Upper lobe of left lung (tissue), 6 donors: ENCODE results near the gene CNOT9. TPM values are rescaled to one million over a fixed set of nuclear protein-coding genes. Genes with fewer than 3 reads are reported as not detected.
"Not testable (repeated sequence)": the region's sequence is repeated elsewhere in the genome, so short reads cannot be mapped to it uniquely, and the experiment has no call there.

Experiments used
- ATAC-seq, 2 donors: fragments of 200-7000 bp; cut with Tn5 transposase; one replicate each; pipeline ENCODE4 v1.9.1; 2022; ENCODE audit warnings: mild to moderate bottlenecking in 2 of 2, moderate library complexity in 2 of 2; ENCODE audit not compliant: low FRiP score in 2 of 2
- DNase-seq, 2 donors: peaks; one replicate each; pipeline ENCODE4 v3.0.0-alpha.2; 2019 to 2020
- H3K27ac ChIP-seq, 4 donors: fragments of 200-600 bp; sonication (generic); one replicate each; pipeline ENCODE4 v1.5.1; 2016 to 2019
- H3K27me3 ChIP-seq, 4 donors: fragments of 200-600 bp; sonication (generic); one replicate each; pipeline ENCODE4 v1.5.1; 2017 to 2019
- H3K36me3 ChIP-seq, 4 donors: fragments of 200-600 bp; sonication (generic); one replicate each; pipeline ENCODE4 v1.5.1; 2016 to 2019
- H3K4me1 ChIP-seq, 4 donors: fragments of 200-600 bp; sonication (generic); one replicate each; pipeline ENCODE4 v1.5.1; 2018 to 2019
- H3K4me3 ChIP-seq, 4 donors: fragments of 200-600 bp; sonication (generic); one replicate each; pipeline ENCODE4 v1.5.1; 2017 to 2019; ENCODE audit warnings: mild to moderate bottlenecking in 2 of 4, moderate library complexity in 1 of 4
- H3K9me3 ChIP-seq, 4 donors: fragments of 200-600 bp; sonication (generic); one replicate each; pipeline ENCODE4 v1.5.1; 2018 to 2019
- CTCF ChIP-seq, 6 experiments: fragments of 450-650 bp in 4 of 6; fragments of 200-600 bp in 2 of 6; sonication (generic) in 2 of 6; IDR thresholded peaks; one replicate each; pipeline ENCODE4 v1.5.1; 2016 to 2019; ENCODE audit warnings: antibody characterized with exemption in 6 of 6
- EP300 ChIP-seq, 4 donors: sonication (generic); formaldehyde crosslinking; IDR thresholded peaks; one replicate each; pipeline ENCODE4 v1.5.1; 2017; ENCODE audit warnings: antibody characterized with exemption in 4 of 4, control low read depth in 2 of 4
- POLR2A ChIP-seq, 4 donors: fragments of 450-650 bp; IDR thresholded peaks; one replicate each; pipeline ENCODE4 v1.5.1; 2016 to 2017; ENCODE audit warnings: antibody characterized with exemption in 4 of 4, mild to moderate bottlenecking in 2 of 4
- POLR2AphosphoS5 ChIP-seq, 2 donors: sonication (generic); formaldehyde crosslinking; IDR thresholded peaks; one replicate each; pipeline ENCODE4 v1.5.1; 2017; ENCODE audit warnings: antibody characterized with exemption in 2 of 2
- WGBS, 2 donors: methylation state at CpG; one replicate each; pipeline ENCODE4 v1.1.5; 2017 to 2018; 5-methylcytosine and 5-hydroxymethylcytosine counted together
- total RNA-seq, 6 donors: library from RNA; depleted of rRNA in 4 of 6; stranded (reverse); fragments of >200 nt in 4 of 6; gene quantifications; one replicate each; pipeline versions ENCODE4 v1.1.0 to v1.2.1, GENCODE V29; 2016 to 2021
- donor health status: DM: no; HTN: no; CAD: no; lungs with moderate emphysema.
- donor health status: DM: no; HTN: yes; CAD: no; lungs with severe emphysema.

Gene CNOT9
- 10 to 100 TPM; 24.2 to 51.3 (median 35.9) TPM for total RNA-seq

DNA sequence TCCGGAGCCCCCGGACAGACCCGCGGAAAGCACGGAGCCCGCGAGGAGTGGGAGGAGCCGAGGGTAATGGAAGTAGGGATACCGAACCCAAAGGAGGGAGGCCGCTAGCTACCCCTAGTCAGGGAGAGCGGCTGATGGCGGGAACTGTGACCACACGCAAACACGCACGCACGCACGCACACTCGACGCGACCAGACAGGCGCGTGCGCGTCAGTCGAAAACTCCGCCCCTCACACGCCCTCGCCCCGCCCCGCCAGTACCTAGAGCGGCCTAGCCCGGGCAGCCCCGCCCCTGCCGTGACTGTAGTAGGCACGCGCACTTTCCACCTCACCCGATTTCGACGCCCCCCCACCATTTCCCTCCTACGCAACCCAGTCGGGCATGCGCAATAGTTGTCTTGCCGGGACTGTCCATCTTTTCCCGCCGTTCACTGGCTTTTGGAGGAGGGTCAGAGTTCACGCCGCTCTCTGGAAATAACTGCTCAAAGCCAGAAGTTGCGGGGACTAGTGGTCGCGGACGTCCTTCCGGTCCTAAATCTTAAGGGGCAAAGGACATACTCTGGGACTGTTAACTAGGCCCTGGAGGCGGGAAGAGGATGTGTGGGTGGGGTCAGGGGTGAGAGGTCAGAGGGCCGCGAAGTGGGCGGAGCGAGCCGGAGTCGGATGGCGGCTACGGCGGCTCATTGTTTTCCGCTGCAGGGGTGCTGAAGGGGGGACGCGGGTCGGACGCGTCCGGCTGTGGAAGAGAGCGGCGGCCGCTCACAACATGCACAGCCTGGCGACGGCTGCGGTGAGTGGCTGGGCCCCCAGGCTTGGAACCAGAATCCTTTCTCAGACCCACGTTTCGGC lies at the start of gene CNOT9, which contains the start of gene USP37:
Gene CNOT9 (plus strand): TSS at position 650 of the 848 bp plus-strand sequence. CDS start 116 bp downstream, at position 766.
Gene USP37 (minus strand): TSS at position 162 of the 848 bp plus-strand sequence. CDS start 9,698 bp downstream, outside the sequence.
- Histone ChIP-seq H3K27me3 (no peaks in the 10 kb centered on the region), H3K27ac (peak within 1 kb of the TSS; percentile 94 to 97 (median 95)), H3K36me3 (peaks cover 0 to 15% (median 8%) of the 10 kb centered on the region in 4 donors), H3K4me3 (peak within 1 kb of the TSS; percentile 67 to 93 (median 80)), H3K4me1 (peaks cover 31 to 41% (median 32%) of the 10 kb centered on the region in 4 donors), H3K9me3 (no peaks in the 10 kb centered on the region)
- TF ChIP-seq CTCF (IDR thresholded peaks at IDR 0.05) (peak in 4 of 6 experiments; percentile 16 to 42 (median 30)), POLR2A (IDR thresholded peaks at IDR 0.05) (peak in 3 of 4 donors; percentile 63 to 68 (median 68)), POLR2AphosphoS5 (IDR thresholded peaks at IDR 0.05) (peak; percentile 75 to 79), EP300 (IDR thresholded peaks at IDR 0.05) (peak in 2 of 4 donors; percentile 30 to 41)
- ATAC-seq (peak; percentile 99 to 100), DNase-seq (peak; percentile 100)
- WGBS, 2 donors, result 0 to 1% methylated on average over 52 to 75 of the region's 77 CpGs

DNA sequence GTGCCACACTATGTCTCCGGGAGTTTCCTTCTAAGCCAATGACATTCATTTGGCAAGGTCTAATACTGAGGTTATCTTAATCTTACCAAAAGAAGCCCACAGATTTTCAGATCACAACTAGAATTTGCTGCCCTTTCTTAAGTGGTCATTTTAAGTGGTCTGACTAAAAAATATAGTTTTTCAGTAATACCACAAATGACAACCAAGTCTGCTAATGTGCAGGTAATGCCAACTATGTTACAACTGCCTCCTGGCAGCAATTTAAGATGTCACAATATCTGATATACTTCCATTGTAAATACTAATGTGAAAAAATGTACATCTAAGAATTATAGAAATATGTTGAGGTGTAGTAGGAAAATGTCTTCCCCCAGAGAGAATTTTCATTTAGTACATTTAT lies 49.8 kb upstream of the CNOT9 start:
- no peak for ATAC-seq
- DNase-seq, result no peak
- no peaks in the 10 kb centered on the region for H3K4me1 ChIP-seq
- H3K4me3 ChIP-seq, result no peak overlapping the region
- TF ChIP-seq CTCF (IDR thresholded peaks at IDR 0.05) (no peak), POLR2A (IDR thresholded peaks at IDR 0.05) (no peak), POLR2AphosphoS5 (IDR thresholded peaks at IDR 0.05) (no peak), EP300 (IDR thresholded peaks at IDR 0.05) (no peak)
- H3K9me3 ChIP-seq, result no peaks in the 10 kb centered on the region
- peaks cover 0 to 14% (median 3%) of the 10 kb centered on the region in 4 donors for H3K36me3 ChIP-seq
- H3K27me3 ChIP-seq, result no peaks in the 10 kb centered on the region
- 97 to 100% methylated on average over 1 of the region's 1 CpG for WGBS, 2 donors
- no peak overlapping the region for H3K27ac ChIP-seq

DNA sequence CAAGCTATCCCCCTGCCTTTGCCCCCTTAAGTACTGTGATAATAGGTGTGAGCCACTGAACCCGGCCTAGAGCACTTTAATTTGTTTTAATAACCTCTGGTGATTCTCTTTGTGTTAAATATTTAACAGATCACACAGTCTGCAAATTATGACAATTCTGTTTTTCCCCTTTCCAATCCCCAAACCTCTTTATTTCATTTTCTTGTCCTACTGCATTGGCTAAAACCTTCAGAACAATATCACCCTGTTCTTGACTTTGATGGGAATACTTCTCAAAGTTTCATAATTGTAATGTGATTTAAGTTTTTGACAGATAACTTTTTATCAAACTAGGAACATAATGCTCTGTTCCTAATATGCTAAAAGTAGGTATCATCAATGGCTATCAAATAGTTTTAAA lies 45.0 kb upstream of the CNOT9 start:
- no peaks in the 10 kb centered on the region for H3K4me1 ChIP-seq
- no peak for DNase-seq
- no peak for TF ChIP-seq CTCF (IDR thresholded peaks at IDR 0.05)
- TF ChIP-seq EP300 (IDR thresholded peaks at IDR 0.05), result no peak
- no peak for TF ChIP-seq POLR2AphosphoS5 (IDR thresholded peaks at IDR 0.05)
- TF ChIP-seq POLR2A (IDR thresholded peaks at IDR 0.05), result no peak
- H3K27me3 ChIP-seq, result no peaks in the 10 kb centered on the region
- H3K36me3 ChIP-seq, result peaks cover 0 to 57% (median 11%) of the 10 kb centered on the region in 4 donors
- no peaks in the 10 kb centered on the region for H3K9me3 ChIP-seq
- WGBS, 2 donors, result 95 to 97% methylated on average over 1 of the region's 1 CpG
- H3K27ac ChIP-seq, result no peak overlapping the region
- no peak for ATAC-seq
- no peak overlapping the region for H3K4me3 ChIP-seq

GRCh38 chr2:218528409-218528808 lies 40.2 kb upstream of the CNOT9 start:
- not testable (repeated sequence) for H3K27me3 ChIP-seq, H3K27ac ChIP-seq, DNase-seq, H3K4me1 ChIP-seq, ATAC-seq, H3K4me3 ChIP-seq, H3K9me3 ChIP-seq
- 93 to 100% methylated on average over 2 of the region's 2 CpGs for WGBS, 2 donors
- H3K36me3 ChIP-seq, result peaks cover 4 to 90% (median 38%) of the 10 kb centered on the region in 4 donors

GRCh38 chr2:218529990-218530389 lies 38.6 kb upstream of the CNOT9 start:
- H3K36me3 ChIP-seq, result peaks cover 4 to 96% (median 51%) of the 10 kb centered on the region in 4 donors
- WGBS, 2 donors, result 91 to 100% methylated on average over 2 of the region's 2 CpGs
- ATAC-seq, result no peak

More at GRCh38 chr2:218529990-218530389, 38.6 kb upstream of the CNOT9 start:
- Histone ChIP-seq H3K4me1 (no peaks in the 10 kb centered on the region), H3K27ac (no peak overlapping the region), H3K9me3 (no peaks in the 10 kb centered on the region), H3K4me3 (no peak overlapping the region), H3K27me3 (no peaks in the 10 kb centered on the region)
- no peak for TF ChIP-seq POLR2AphosphoS5 (IDR thresholded peaks at IDR 0.05)
- DNase-seq, result no peak
